Thyroid gland (tissue), 4 donors: ENCODE data around the gene PHACTR1.

Experiments used
- CTCF ChIP-seq, 6 experiments: fragments of 200-600 bp in 3 of 6; fragments of 450-650 bp in 3 of 6; sonication (generic) in 3 of 6; IDR thresholded peaks; one replicate each; pipeline ENCODE4 v1.5.1; 2016 to 2019; ENCODE audit warnings: antibody characterized with exemption in 6 of 6, mild to moderate bottlenecking in 2 of 6, inconsistent platforms in 1 of 6, moderate library complexity in 1 of 6
- POLR2A ChIP-seq, 2 donors: fragments of 450-650 bp; IDR thresholded peaks; one replicate each; pipeline ENCODE4 v1.6.1; 2017; ENCODE audit warnings: antibody characterized with exemption in 2 of 2, mild to moderate bottlenecking in 2 of 2, moderate library complexity in 1 of 2

GRCh38 chr6:13334953-13335352, 618.4 kb downstream of the PHACTR1 start:
- TF ChIP-seq CTCF (IDR thresholded peaks at IDR 0.05) (no peak), POLR2A (IDR thresholded peaks at IDR 0.05) (no peak)
